ENCODE results near the gene PSG11.
"Not testable (repeated sequence)": the region's sequence is repeated elsewhere in the genome, so short reads cannot be mapped to it uniquely, and the experiment has no call there.

The PSG11 gene

GRCh38 chr19:43028866-43029265 lies 2.6 kb upstream of the PSG11 start:
- TF ChIP-seq YY1 (IDR thresholded peaks at IDR 0.05; ENCODE audit: insufficient read depth, insufficient read length) (no peak), SUZ12 (IDR thresholded peaks at IDR 0.05; ENCODE audit: extremely low read depth, insufficient read depth, insufficient read length) (no peak), ZNF274 (IDR thresholded peaks at IDR 0.05; ENCODE audit: low read depth, low read length) (no peak)
- H3K27me3 ChIP-seq (ENCODE audit: insufficient read depth, insufficient read length): no peaks in the 10 kb centered on the region
- no peaks in the 10 kb centered on the region for H3K36me3 ChIP-seq (ENCODE audit: insufficient read depth, insufficient read length, low read length)
- H3K4me3 ChIP-seq (ENCODE audit: insufficient read length, low read depth): no peak overlapping the region
- no peak overlapping the region for H3K9ac ChIP-seq (ENCODE audit: insufficient read length, low read depth)
- no peaks in the 10 kb centered on the region for H3K4me1 ChIP-seq (ENCODE audit: insufficient read depth, insufficient read length)
- no peak for DNase-seq (ENCODE audit: low read depth, low spot score)
- no peaks in the 10 kb centered on the region for H3K9me3 ChIP-seq (ENCODE audit: insufficient read depth, low read length)

GRCh38 chr19:43027985-43028384 lies 1.7 kb upstream of the PSG11 start:
- H3K9ac ChIP-seq (ENCODE audit: insufficient read length, low read depth); H3K9me3 ChIP-seq (ENCODE audit: insufficient read depth, low read length); H3K4me1 ChIP-seq (ENCODE audit: insufficient read depth, insufficient read length); H3K4me3 ChIP-seq (ENCODE audit: insufficient read length, low read depth); DNase-seq (ENCODE audit: low read depth, low spot score); H3K36me3 ChIP-seq (ENCODE audit: insufficient read depth, insufficient read length, low read length); H3K27me3 ChIP-seq (ENCODE audit: insufficient read depth, insufficient read length): not testable (repeated sequence)

GRCh38 chr19:43027061-43027460 lies 792 bp upstream of the PSG11 start:
- H3K4me1 ChIP-seq (ENCODE audit: insufficient read depth, insufficient read length); H3K36me3 ChIP-seq (ENCODE audit: insufficient read depth, insufficient read length, low read length); H3K9me3 ChIP-seq (ENCODE audit: insufficient read depth, low read length); H3K4me3 ChIP-seq (ENCODE audit: insufficient read length, low read depth); DNase-seq (ENCODE audit: low read depth, low spot score); H3K9ac ChIP-seq (ENCODE audit: insufficient read length, low read depth); H3K27me3 ChIP-seq (ENCODE audit: insufficient read depth, insufficient read length): not testable (repeated sequence)

GRCh38 chr19:43022098-43022497 lies 4.2 kb downstream of the PSG11 start:
- H3K9me3 ChIP-seq (ENCODE audit: insufficient read depth, low read length); DNase-seq (ENCODE audit: low read depth, low spot score); H3K27me3 ChIP-seq (ENCODE audit: insufficient read depth, insufficient read length); H3K4me1 ChIP-seq (ENCODE audit: insufficient read depth, insufficient read length); H3K36me3 ChIP-seq (ENCODE audit: insufficient read depth, insufficient read length, low read length); H3K9ac ChIP-seq (ENCODE audit: insufficient read length, low read depth); H3K4me3 ChIP-seq (ENCODE audit: insufficient read length, low read depth): not testable (repeated sequence)

- H3K27me3 ChIP-seq (ENCODE audit: insufficient read depth, insufficient read length); H3K4me3 ChIP-seq (ENCODE audit: insufficient read length, low read depth); H3K9ac ChIP-seq (ENCODE audit: insufficient read length, low read depth); H3K36me3 ChIP-seq (ENCODE audit: insufficient read depth, insufficient read length, low read length); H3K4me1 ChIP-seq (ENCODE audit: insufficient read depth, insufficient read length); DNase-seq (ENCODE audit: low read depth, low spot score); H3K9me3 ChIP-seq (ENCODE audit: insufficient read depth, low read length): not testable (repeated sequence)
Measured at GRCh38 chr19:43021629-43022028, 4.6 kb downstream of the PSG11 start.

- not testable (repeated sequence) for H3K27me3 ChIP-seq (ENCODE audit: insufficient read depth, insufficient read length); H3K4me1 ChIP-seq (ENCODE audit: insufficient read depth, insufficient read length); H3K4me3 ChIP-seq (ENCODE audit: insufficient read length, low read depth); H3K9me3 ChIP-seq (ENCODE audit: insufficient read depth, low read length); H3K9ac ChIP-seq (ENCODE audit: insufficient read length, low read depth); DNase-seq (ENCODE audit: low read depth, low spot score); H3K36me3 ChIP-seq (ENCODE audit: insufficient read depth, insufficient read length, low read length)
Measured at GRCh38 chr19:43019588-43019987, 6.7 kb downstream of the PSG11 start.

- not testable (repeated sequence) for H3K27me3 ChIP-seq (ENCODE audit: insufficient read depth, insufficient read length); H3K9ac ChIP-seq (ENCODE audit: insufficient read length, low read depth); H3K4me1 ChIP-seq (ENCODE audit: insufficient read depth, insufficient read length); H3K36me3 ChIP-seq (ENCODE audit: insufficient read depth, insufficient read length, low read length); DNase-seq (ENCODE audit: low read depth, low spot score); H3K4me3 ChIP-seq (ENCODE audit: insufficient read length, low read depth); H3K9me3 ChIP-seq (ENCODE audit: insufficient read depth, low read length)
Measured at GRCh38 chr19:43005841-43006240, 20.4 kb downstream of the PSG11 start.

- not testable (repeated sequence) for H3K4me1 ChIP-seq (ENCODE audit: insufficient read depth, insufficient read length); H3K27me3 ChIP-seq (ENCODE audit: insufficient read depth, insufficient read length); DNase-seq (ENCODE audit: low read depth, low spot score); H3K9ac ChIP-seq (ENCODE audit: insufficient read length, low read depth); H3K9me3 ChIP-seq (ENCODE audit: insufficient read depth, low read length); H3K4me3 ChIP-seq (ENCODE audit: insufficient read length, low read depth); H3K36me3 ChIP-seq (ENCODE audit: insufficient read depth, insufficient read length, low read length)
Measured at GRCh38 chr19:43004846-43005245, 21.4 kb downstream of the PSG11 start.

- DNase-seq (ENCODE audit: low read depth, low spot score); H3K4me3 ChIP-seq (ENCODE audit: insufficient read length, low read depth); H3K9ac ChIP-seq (ENCODE audit: insufficient read length, low read depth); H3K27me3 ChIP-seq (ENCODE audit: insufficient read depth, insufficient read length); H3K9me3 ChIP-seq (ENCODE audit: insufficient read depth, low read length); H3K4me1 ChIP-seq (ENCODE audit: insufficient read depth, insufficient read length); H3K36me3 ChIP-seq (ENCODE audit: insufficient read depth, insufficient read length, low read length): not testable (repeated sequence)
Measured at GRCh38 chr19:43003634-43004033, 22.6 kb downstream of the PSG11 start.

- DNase-seq (ENCODE audit: low read depth, low spot score); H3K36me3 ChIP-seq (ENCODE audit: insufficient read depth, insufficient read length, low read length); H3K4me1 ChIP-seq (ENCODE audit: insufficient read depth, insufficient read length); H3K4me3 ChIP-seq (ENCODE audit: insufficient read length, low read depth); H3K9me3 ChIP-seq (ENCODE audit: insufficient read depth, low read length); H3K27me3 ChIP-seq (ENCODE audit: insufficient read depth, insufficient read length); H3K9ac ChIP-seq (ENCODE audit: insufficient read length, low read depth): not testable (repeated sequence)
Measured at GRCh38 chr19:43002948-43003347, 23.3 kb downstream of the PSG11 start.

GRCh38 chr19:42996161-42996560 lies 30.1 kb downstream of the PSG11 start:
- not testable (repeated sequence) for H3K4me1 ChIP-seq (ENCODE audit: insufficient read depth, insufficient read length); H3K9ac ChIP-seq (ENCODE audit: insufficient read length, low read depth); H3K27me3 ChIP-seq (ENCODE audit: insufficient read depth, insufficient read length); H3K36me3 ChIP-seq (ENCODE audit: insufficient read depth, insufficient read length, low read length); DNase-seq (ENCODE audit: low read depth, low spot score); H3K4me3 ChIP-seq (ENCODE audit: insufficient read length, low read depth); H3K9me3 ChIP-seq (ENCODE audit: insufficient read depth, low read length)

- not testable (repeated sequence) for H3K9me3 ChIP-seq (ENCODE audit: insufficient read depth, low read length); H3K27me3 ChIP-seq (ENCODE audit: insufficient read depth, insufficient read length); H3K4me1 ChIP-seq (ENCODE audit: insufficient read depth, insufficient read length); H3K4me3 ChIP-seq (ENCODE audit: insufficient read length, low read depth); H3K9ac ChIP-seq (ENCODE audit: insufficient read length, low read depth); DNase-seq (ENCODE audit: low read depth, low spot score); H3K36me3 ChIP-seq (ENCODE audit: insufficient read depth, insufficient read length, low read length)
Measured at GRCh38 chr19:42992029-42992604, 34.2 kb downstream of the PSG11 start.

Data from NT2/D1 (cell line).